Loucy (cell line): ENCODE measurements around the gene RET.

ENCODE experiments used
- EZH2phosphoT487 ChIP-seq: fragments of 200-600 bp; IDR thresholded peaks from 2 replicates; pipeline ENCODE4 v1.6.1; 2018; ENCODE audit warnings: antibody characterized with exemption, mild to moderate bottlenecking, moderate library complexity, borderline replicate concordance
- TF ChIP-seq, protein P1 (sequence below): fragments of 200-600 bp; sonication (generic); conservative IDR thresholded peaks from 2 replicates; pipeline ENCODE4 v1.5.1; 2014; ENCODE audit warnings: mild to moderate bottlenecking, antibody characterized with exemption, low read length

GRCh38 chr10:43043342-43043772 lies 33.5 kb upstream of the RET start:
- TF ChIP-seq, protein P1, sequence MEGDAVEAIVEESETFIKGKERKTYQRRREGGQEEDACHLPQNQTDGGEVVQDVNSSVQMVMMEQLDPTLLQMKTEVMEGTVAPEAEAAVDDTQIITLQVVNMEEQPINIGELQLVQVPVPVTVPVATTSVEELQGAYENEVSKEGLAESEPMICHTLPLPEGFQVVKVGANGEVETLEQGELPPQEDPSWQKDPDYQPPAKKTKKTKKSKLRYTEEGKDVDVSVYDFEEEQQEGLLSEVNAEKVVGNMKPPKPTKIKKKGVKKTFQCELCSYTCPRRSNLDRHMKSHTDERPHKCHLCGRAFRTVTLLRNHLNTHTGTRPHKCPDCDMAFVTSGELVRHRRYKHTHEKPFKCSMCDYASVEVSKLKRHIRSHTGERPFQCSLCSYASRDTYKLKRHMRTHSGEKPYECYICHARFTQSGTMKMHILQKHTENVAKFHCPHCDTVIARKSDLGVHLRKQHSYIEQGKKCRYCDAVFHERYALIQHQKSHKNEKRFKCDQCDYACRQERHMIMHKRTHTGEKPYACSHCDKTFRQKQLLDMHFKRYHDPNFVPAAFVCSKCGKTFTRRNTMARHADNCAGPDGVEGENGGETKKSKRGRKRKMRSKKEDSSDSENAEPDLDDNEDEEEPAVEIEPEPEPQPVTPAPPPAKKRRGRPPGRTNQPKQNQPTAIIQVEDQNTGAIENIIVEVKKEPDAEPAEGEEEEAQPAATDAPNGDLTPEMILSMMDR = no peak
- TF ChIP-seq EZH2phosphoT487 = no peak
